ENCODE results near the gene SGSM1.

GRCh38 chr22:24761888-24762675 is 43.9 kb upstream of the SGSM1 start:
- TF ChIP-seq EZH2 (IDR thresholded peaks at IDR 0.05; ENCODE audit: low read length, missing control alignments) (no peak), CTCF (conservative IDR thresholded peaks at IDR 0.05 in 1 of 2, IDR thresholded peaks at IDR 0.05 in 1 of 2; ENCODE audit: low read depth in 1 of 2, low read length in 2 of 2) (no peak)

All from fibroblast of lung (primary cell).